Fibroblast of lung (primary cell): ENCODE data around the gene IL23R. TPM values are rescaled to one million over a fixed set of nuclear protein-coding genes. Genes with fewer than 3 reads are reported as not detected.
"Not testable (repeated sequence)": the region's sequence is repeated elsewhere in the genome, so short reads cannot be mapped to it uniquely, and the experiment has no call there.

Experiments
- DNase-seq, 2 donors: peaks; one replicate each; pipeline versions ENCODE4 v3.0.0 to v3.0.0-alpha.2; 2010; ENCODE audit warnings: low read depth in 2 of 2
- H2AFZ ChIP-seq: 2 replicates; pipeline ENCODE4 v1.5.1; 2012; ENCODE audit warnings: low read length, control low read depth, inconsistent platforms
- H3K27ac ChIP-seq: 2 replicates; pipeline ENCODE4 v1.5.1; 2011; ENCODE audit warnings: low read length, control low read depth; ENCODE audit not compliant: insufficient read depth
- H3K27me3 ChIP-seq: 2 replicates; pipeline ENCODE4 v1.5.1; 2011; ENCODE audit warnings: mild to moderate bottlenecking, low read length; ENCODE audit not compliant: control insufficient read depth, insufficient read depth
- H3K36me3 ChIP-seq: 2 replicates; pipeline ENCODE4 v1.5.1; 2011; ENCODE audit warnings: low read length; ENCODE audit not compliant: control insufficient read depth, insufficient read depth
- H3K4me1 ChIP-seq: 2 replicates; pipeline ENCODE4 v1.5.1; 2011; ENCODE audit warnings: low read length; ENCODE audit not compliant: control insufficient read depth, insufficient read depth; ENCODE audit errors: extremely low read depth
- H3K4me2 ChIP-seq: 2 replicates; pipeline ENCODE4 v1.5.1; 2011; ENCODE audit warnings: low read length, control low read depth; ENCODE audit not compliant: insufficient read depth; ENCODE audit errors: extremely low read depth
- H3K4me3 ChIP-seq, 4 experiments: fragments of 200-600 bp in 1 of 4; sonication (generic) in 1 of 4; replicated peaks in 1 of 4; 2 replicates each; pipeline ENCODE4 v1.5.1; 2011 to 2016; ENCODE audit warnings: low read length in 4 of 4, low read depth in 3 of 4, mild to moderate bottlenecking in 3 of 4, control low read depth in 2 of 4, inconsistent platforms in 1 of 4, mixed read lengths in 1 of 4; ENCODE audit not compliant: insufficient read depth in 1 of 4; ENCODE audit errors: control extremely low read depth in 1 of 4
- H3K79me2 ChIP-seq: 2 replicates; pipeline ENCODE4 v1.5.1; 2012; ENCODE audit warnings: mild to moderate bottlenecking, low read length, inconsistent platforms; ENCODE audit not compliant: control insufficient read depth, insufficient read depth
- H3K9ac ChIP-seq: 2 replicates; pipeline ENCODE4 v1.5.1; 2011; ENCODE audit warnings: mild to moderate bottlenecking, low read length, control low read depth; ENCODE audit not compliant: insufficient read depth
- H3K9me3 ChIP-seq: 2 replicates; pipeline ENCODE4 v1.5.1; 2012; ENCODE audit warnings: low read depth, low read length; ENCODE audit not compliant: control insufficient read depth, insufficient read depth
- H4K20me1 ChIP-seq: 2 replicates; pipeline ENCODE4 v1.5.1; 2011; ENCODE audit warnings: low read length; ENCODE audit not compliant: control insufficient read depth, insufficient read depth; ENCODE audit errors: extremely low read depth
- CTCF ChIP-seq, 2 donors: IDR thresholded peaks in 1 of 2; conservative IDR thresholded peaks in 1 of 2; 1 replicate in 1 of 2; 2 replicates in 1 of 2; pipeline ENCODE4 v1.5.1; 2011 to 2012; ENCODE audit warnings: low read length in 2 of 2, control low read depth in 1 of 2, inconsistent platforms in 1 of 2, low read depth in 1 of 2, mild to moderate bottlenecking in 1 of 2
- EZH2 ChIP-seq: IDR thresholded peaks from 2 replicates; pipeline ENCODE4 v1.5.1; 2012; ENCODE audit warnings: low read length, control low read depth, mild to moderate bottlenecking; ENCODE audit errors: missing control alignments
- polyA plus RNA-seq, 2 donors: library from polyadenylated mRNA; depleted of rRNA in 1 of 2; stranded (reverse) in 1 of 2; unstranded in 1 of 2; fragments of >200 nt; gene quantifications; 2 replicates each; pipeline ENCODE4 v1.2.1, GENCODE V29; 2011 to 2012; ENCODE audit warnings: missing spikeins in 1 of 2
- total RNA-seq: library from RNA; depleted of rRNA; stranded (reverse); fragments of >200 nt; gene quantifications from 2 replicates; pipeline ENCODE4 v1.2.1, GENCODE V29; 2014

IL23R gene
- total and polyA plus RNA-seq, 2 donors (not counting 1 experiment from before 2014, with no cell fraction given): not detected

DNA sequence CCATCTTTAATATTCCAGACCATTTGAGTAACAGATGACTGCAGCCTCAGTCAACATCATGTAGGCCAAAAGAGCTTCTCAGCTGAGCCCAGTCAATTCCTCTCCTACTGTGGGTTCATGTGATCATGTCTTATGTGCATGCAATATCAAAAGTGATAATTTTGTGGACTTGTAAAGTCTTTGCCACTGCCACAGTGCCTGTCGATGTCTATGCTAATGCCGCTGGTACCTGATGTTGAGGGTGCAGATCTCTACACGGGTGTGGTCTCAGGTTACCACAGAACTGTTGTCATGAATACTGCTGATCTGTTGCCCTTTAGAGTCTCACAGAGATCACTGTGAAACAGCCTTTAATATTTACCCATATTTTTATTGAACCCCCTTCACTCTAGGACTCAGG, 20.2 kb upstream of the IL23R start:
- H3K27ac ChIP-seq: no peak overlapping the region
- no peak overlapping the region for H2AFZ ChIP-seq
- no peak for DNase-seq
- no peaks in the 10 kb centered on the region for H3K27me3 ChIP-seq
- TF ChIP-seq CTCF (conservative IDR thresholded peaks at IDR 0.05 in 1 of 2, IDR thresholded peaks at IDR 0.05 in 1 of 2; ENCODE audit: low read depth in 1 of 2, low read length in 2 of 2) (no peak), EZH2 (no peak)
- H3K36me3 ChIP-seq: no peaks in the 10 kb centered on the region
- no peaks in the 10 kb centered on the region for H4K20me1 ChIP-seq
- no peak overlapping the region for H3K4me3 ChIP-seq
- H3K9me3 ChIP-seq: no peaks in the 10 kb centered on the region
- H3K4me2 ChIP-seq: no peak overlapping the region
- H3K4me1 ChIP-seq: no peaks in the 10 kb centered on the region
- H3K79me2 ChIP-seq: no peaks in the 10 kb centered on the region
- H3K9ac ChIP-seq: no peak overlapping the region

- Histone ChIP-seq H3K9ac (no peak overlapping the region), H3K36me3 (no peaks in the 10 kb centered on the region), H2AFZ (no peak overlapping the region), H3K27ac (no peak overlapping the region), H3K4me2 (no peak overlapping the region), H3K79me2 (no peaks in the 10 kb centered on the region), H3K27me3 (no peaks in the 10 kb centered on the region), H4K20me1 (no peaks in the 10 kb centered on the region), H3K9me3 (no peaks in the 10 kb centered on the region), H3K4me3 (no peak overlapping the region), H3K4me1 (no peaks in the 10 kb centered on the region)
- no peak for DNase-seq
- TF ChIP-seq EZH2 (no peak), CTCF (conservative IDR thresholded peaks at IDR 0.05 in 1 of 2, IDR thresholded peaks at IDR 0.05 in 1 of 2; ENCODE audit: low read depth in 1 of 2, low read length in 2 of 2) (no peak)
Observed at GRCh38 chr1:67146539-67146938, 19.7 kb upstream of the IL23R start.

DNA sequence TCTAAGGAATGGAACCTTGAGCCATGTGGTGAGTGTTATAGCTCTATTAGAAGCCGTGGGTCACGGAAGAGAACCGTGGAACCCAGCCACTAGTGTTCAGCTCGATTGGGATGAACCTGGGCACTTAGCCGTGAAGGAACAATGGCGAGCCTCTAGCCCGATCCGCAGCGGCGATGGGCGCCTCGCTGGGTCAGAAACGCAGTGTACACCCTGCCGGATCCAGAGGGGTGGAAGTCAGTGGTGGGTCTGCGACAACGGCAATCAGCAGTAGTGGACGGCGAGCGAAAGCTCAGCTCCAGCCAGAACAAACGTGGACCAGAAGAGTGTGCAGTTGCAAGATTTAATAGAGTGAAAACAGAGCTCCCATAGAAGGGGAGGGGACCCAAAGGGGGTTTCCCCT, 18.3 kb upstream of the IL23R start:
- H3K27me3 ChIP-seq, H2AFZ ChIP-seq, H4K20me1 ChIP-seq, H3K4me2 ChIP-seq, H3K4me3 ChIP-seq, H3K9me3 ChIP-seq, H3K9ac ChIP-seq, DNase-seq, H3K27ac ChIP-seq, H3K36me3 ChIP-seq, H3K79me2 ChIP-seq, H3K4me1 ChIP-seq: not testable (repeated sequence)
